H9 (cell line): Measurements from ENCODE around the gene FOXP4. TPM values are rescaled to one million over a fixed set of nuclear protein-coding genes. Genes with fewer than 3 reads are reported as not detected.
A peak's percentile ranks its signal among the peaks of the same experiment; 100 is the strongest.

Source experiments
- DNase-seq: peaks from one replicate; pipeline ENCODE4 v3.0.0-alpha.2; 2017
- H2AFZ ChIP-seq: one replicate; pipeline ENCODE4 v1.6.1; 2013; ENCODE audit warnings: mild to moderate bottlenecking, low read length, control low read depth, moderate library complexity
- H2AK5ac ChIP-seq: 2 replicates; pipeline ENCODE4 v1.6.1; 2013; ENCODE audit warnings: low read length, control low read depth, mixed read lengths; ENCODE audit not compliant: insufficient read length
- H2BK120ac ChIP-seq: one replicate; pipeline ENCODE4 v1.6.1; 2013; ENCODE audit warnings: low read depth, mild to moderate bottlenecking, low read length, control low read depth, inconsistent platforms; ENCODE audit not compliant: poor library complexity, severe bottlenecking
- H2BK12ac ChIP-seq: 2 replicates; pipeline ENCODE4 v1.6.1; 2013; ENCODE audit warnings: low read length, control low read depth, mixed read lengths, low read depth; ENCODE audit not compliant: insufficient read length
- H2BK15ac ChIP-seq: 2 replicates; pipeline ENCODE4 v1.6.1; 2013; ENCODE audit warnings: low read depth, low read length, control low read depth
- H2BK20ac ChIP-seq: one replicate; pipeline ENCODE4 v1.6.1; 2013; ENCODE audit warnings: low read depth, mild to moderate bottlenecking, low read length, control low read depth, inconsistent platforms; ENCODE audit not compliant: poor library complexity, severe bottlenecking
- H2BK5ac ChIP-seq: 2 replicates; pipeline ENCODE4 v1.6.1; 2013; ENCODE audit warnings: low read length, control low read depth, mixed read lengths; ENCODE audit not compliant: insufficient read length
- H3K14ac ChIP-seq: 2 replicates; pipeline ENCODE4 v1.6.1; 2013; ENCODE audit warnings: low read length, control low read depth; ENCODE audit not compliant: insufficient read depth
- H3K18ac ChIP-seq: 2 replicates; pipeline ENCODE4 v1.6.1; 2013; ENCODE audit warnings: low read depth, mild to moderate bottlenecking, mixed read lengths, low read length, control low read depth; ENCODE audit not compliant: insufficient read length
- H3K23ac ChIP-seq: 2 replicates; pipeline ENCODE4 v1.6.1; 2013; ENCODE audit warnings: low read length, control low read depth, mixed read lengths, low read depth; ENCODE audit not compliant: insufficient read length
- H3K23me2 ChIP-seq: 2 replicates; pipeline ENCODE4 v1.6.1; 2013; ENCODE audit warnings: low read depth, mild to moderate bottlenecking, mixed read lengths, low read length, control low read depth; ENCODE audit not compliant: insufficient read length, poor library complexity, severe bottlenecking
- H3K27ac ChIP-seq: 2 replicates; pipeline ENCODE4 v1.5.1; 2013; ENCODE audit warnings: low read length, control low read depth, mixed read lengths, low read depth; ENCODE audit not compliant: insufficient read length
- H3K27me3 ChIP-seq: 2 replicates; pipeline ENCODE4 v1.6.1; 2013; ENCODE audit warnings: low read length, control low read depth, inconsistent platforms; ENCODE audit not compliant: insufficient read depth
- H3K4ac ChIP-seq: 2 replicates; pipeline ENCODE4 v1.6.1; 2013; ENCODE audit warnings: low read depth, mild to moderate bottlenecking, control low read depth, inconsistent platforms, low read length, moderate library complexity
- H3K4me1 ChIP-seq: 2 replicates; pipeline ENCODE4 v1.6.1; 2013; ENCODE audit warnings: low read length, control low read depth, inconsistent platforms; ENCODE audit not compliant: insufficient read depth
- H3K4me2 ChIP-seq: 2 replicates; pipeline ENCODE4 v1.6.1; 2013; ENCODE audit warnings: low read length, control low read depth, mixed read lengths; ENCODE audit not compliant: insufficient read length, insufficient read depth
- H3K56ac ChIP-seq: 2 replicates; pipeline ENCODE4 v1.6.1; 2013; ENCODE audit warnings: low read depth, mild to moderate bottlenecking, mixed read lengths, low read length, control low read depth; ENCODE audit not compliant: insufficient read length
- H3K79me1 ChIP-seq: 2 replicates; pipeline ENCODE4 v1.6.1; 2013; ENCODE audit warnings: low read depth, mild to moderate bottlenecking, moderate library complexity, low read length, control low read depth, inconsistent platforms; ENCODE audit not compliant: insufficient read depth, poor library complexity, severe bottlenecking
- H3K79me2 ChIP-seq: 2 replicates; pipeline ENCODE4 v1.6.1; 2013; ENCODE audit warnings: low read length, control low read depth, inconsistent platforms; ENCODE audit not compliant: insufficient read depth
- H3K9ac ChIP-seq: 2 replicates; pipeline ENCODE4 v1.6.1; 2013; ENCODE audit warnings: low read length, control low read depth, mixed read lengths; ENCODE audit not compliant: insufficient read length; ENCODE audit errors: extremely low read depth
- H3K9me3 ChIP-seq: one replicate; pipeline ENCODE4 v1.6.1; 2013; ENCODE audit warnings: low read depth, low read length, inconsistent platforms; ENCODE audit not compliant: control insufficient read depth
- H3T11ph ChIP-seq: one replicate; pipeline ENCODE4 v1.6.1; 2013; ENCODE audit warnings: mild to moderate bottlenecking, low read length, control low read depth, inconsistent platforms
- H4K20me1 ChIP-seq: one replicate; pipeline ENCODE4 v1.6.1; 2013; ENCODE audit not compliant: control insufficient read depth, insufficient read length, insufficient read depth
- H4K5ac ChIP-seq: 2 replicates; pipeline ENCODE4 v1.6.1; 2013; ENCODE audit warnings: low read depth, mild to moderate bottlenecking, mixed read lengths, low read length, control low read depth; ENCODE audit not compliant: insufficient read length
- H4K8ac ChIP-seq: replicated peaks from 2 replicates; pipeline ENCODE4 v1.6.1; 2013; ENCODE audit warnings: low read length, control low read depth, mixed read lengths, low read depth; ENCODE audit not compliant: insufficient read length
- H4K91ac ChIP-seq: 2 replicates; pipeline ENCODE4 v1.6.1; 2013; ENCODE audit warnings: low read depth, mild to moderate bottlenecking, moderate library complexity, mixed read lengths, low read length, control low read depth; ENCODE audit not compliant: insufficient read length
- H3K27ac Mint-ChIP-seq, 3 experiments: 2 replicates in 2 of 3; 3 replicates in 1 of 3; pipeline ENCODE4 v1.8.0; 2020 to 2021; ENCODE audit warnings: mixed read lengths in 3 of 3, mild to moderate bottlenecking in 1 of 3, moderate library complexity in 1 of 3
- H3K27me3 Mint-ChIP-seq: 2 replicates; pipeline ENCODE4 v1.8.0; 2021; ENCODE audit warnings: low read depth, mild to moderate bottlenecking, moderate library complexity, mixed read lengths
- H3K36me3 Mint-ChIP-seq, 3 experiments: 2 replicates in 2 of 3; 3 replicates in 1 of 3; pipeline ENCODE4 v1.8.0; 2020 to 2021; ENCODE audit warnings: low read depth in 3 of 3, mixed read lengths in 3 of 3; ENCODE audit not compliant: insufficient read depth in 1 of 3
- H3K4me1 Mint-ChIP-seq, 2 experiments: 2 replicates each; pipeline ENCODE4 v1.8.0; 2020; ENCODE audit warnings: mixed read lengths in 2 of 2
- H3K4me3 Mint-ChIP-seq, 2 experiments: 2 replicates in 1 of 2; 3 replicates in 1 of 2; pipeline ENCODE4 v1.8.0; 2020 to 2021; ENCODE audit warnings: mild to moderate bottlenecking in 2 of 2, mixed read lengths in 2 of 2, moderate library complexity in 1 of 2
- H3K9me3 Mint-ChIP-seq, 2 experiments: 2 replicates in 1 of 2; 3 replicates in 1 of 2; pipeline ENCODE4 v1.8.0; 2020; ENCODE audit warnings: mild to moderate bottlenecking in 2 of 2, mixed read lengths in 2 of 2, moderate library complexity in 1 of 2
- CTCF ChIP-seq: fragments of 200-600 bp; sonication (generic); conservative IDR thresholded peaks from 3 replicates; pipeline ENCODE4 v1.8.0; 2021; ENCODE audit warnings: antibody characterized with exemption, mild to moderate bottlenecking
- WGBS: extraction: QIAGEN DNeasy Blood & Tissue Kit; methylation state at CpG from one replicate; pipeline ENCODE4 v1.1.7; 2013; ENCODE audit warnings: missing lambda C conversion rate, low lambda C conversion rate, mixed read lengths; ENCODE audit not compliant: insufficient read length; ENCODE audit errors: extremely low coverage; 5-methylcytosine and 5-hydroxymethylcytosine counted together
- total RNA-seq: library from RNA; stranded (reverse); gene quantifications from 2 replicates; pipeline ENCODE4 v1.2.1, GENCODE V29; 2021

FOXP4 gene
- total RNA-seq, 1 experiment from 2014 or later, result 18.2 TPM

DNA sequence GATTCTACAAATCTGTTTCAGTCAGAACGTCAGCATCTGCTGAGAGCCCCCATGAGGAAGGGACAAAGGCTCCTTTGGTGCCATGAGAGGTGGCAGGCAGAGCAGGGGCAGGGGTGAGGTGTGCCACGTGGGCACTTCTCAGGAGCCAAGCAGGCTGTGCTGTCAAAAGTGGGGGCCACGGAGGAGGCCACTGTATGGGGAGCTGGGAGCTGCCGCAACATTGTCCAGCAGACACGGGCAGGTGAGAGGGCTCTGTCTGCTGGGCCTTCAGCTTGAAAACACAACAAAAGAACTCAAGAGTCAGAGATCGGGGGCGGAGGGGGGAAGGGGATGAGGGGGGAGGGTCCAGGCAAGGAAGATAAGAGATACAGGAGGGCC lies 21.6 kb upstream of the FOXP4 start:
- WGBS, result no CpG with 5 or more reads among the region's 7 CpGs
- no peak overlapping the region for H2BK5ac ChIP-seq
- H4K20me1 ChIP-seq, result no peaks in the 10 kb centered on the region
- H4K5ac ChIP-seq, result no peak overlapping the region
- H3K23ac ChIP-seq, result no peak overlapping the region
- no peak overlapping the region for H2AK5ac ChIP-seq
- H2BK120ac ChIP-seq, result no peak overlapping the region
- TF ChIP-seq CTCF, result no peak
- H2BK12ac ChIP-seq, result no peak overlapping the region
- H3K36me3 Mint-ChIP-seq, result no peaks in the 10 kb centered on the region
- H3K4ac ChIP-seq, result no peak overlapping the region
- H3K4me3 Mint-ChIP-seq, result no peak overlapping the region
- H2BK15ac ChIP-seq, result no peak overlapping the region
- H3K27me3 ChIP-seq, result no peaks in the 10 kb centered on the region; the same call in 1 of the 2 replicates
- no peaks in the 10 kb centered on the region for H3K4me1 ChIP-seq
- no peaks in the 10 kb centered on the region for H3K79me2 ChIP-seq
- H3K9ac ChIP-seq, result no peak overlapping the region
- H3K18ac ChIP-seq, result no peak overlapping the region
- no peak overlapping the region for H3K56ac ChIP-seq
- H2BK20ac ChIP-seq, result no peak overlapping the region
- no peak overlapping the region for H3K27ac Mint-ChIP-seq
- H3K4me1 Mint-ChIP-seq, result peaks cover 26 to 50% of the 10 kb centered on the region in 2 experiments
- H3K23me2 ChIP-seq, result no peaks in the 10 kb centered on the region
- H4K8ac ChIP-seq, result no peak overlapping the region
- H3T11ph ChIP-seq, result no peak overlapping the region
- no peak overlapping the region for H3K27ac ChIP-seq
- H3K14ac ChIP-seq, result 0 out of 2 replicates have a peak overlapping the region, but pooled peaks have one; percentile 39
- H3K27me3 Mint-ChIP-seq, result peaks cover 86% of the 10 kb centered on the region
- no peak for DNase-seq
- no peak overlapping the region for H4K91ac ChIP-seq
- no peak overlapping the region for H3K4me2 ChIP-seq
- H2AFZ ChIP-seq, result no peak overlapping the region
- H3K9me3 Mint-ChIP-seq, result no peaks in the 10 kb centered on the region; a peak in 1 of 5 replicates
- no peaks in the 10 kb centered on the region for H3K9me3 ChIP-seq
- no peaks in the 10 kb centered on the region for H3K79me1 ChIP-seq
